GM12875 (cell line): Measurements from ENCODE around the gene KLHL3.

Source experiments
- H3K4me3 ChIP-seq: one replicate; pipeline ENCODE4 v1.5.1; 2011; ENCODE audit warnings: low read depth, low read length, control low read depth
- TF ChIP-seq, protein P1 (sequence below): IDR thresholded peaks from 2 replicates; pipeline ENCODE4 v1.5.1; 2011; ENCODE audit warnings: low read depth, mild to moderate bottlenecking, control low read depth, inconsistent platforms, low read length, moderate library complexity, borderline replicate concordance; ENCODE audit not compliant: insufficient read depth

KLHL3 gene

DNA sequence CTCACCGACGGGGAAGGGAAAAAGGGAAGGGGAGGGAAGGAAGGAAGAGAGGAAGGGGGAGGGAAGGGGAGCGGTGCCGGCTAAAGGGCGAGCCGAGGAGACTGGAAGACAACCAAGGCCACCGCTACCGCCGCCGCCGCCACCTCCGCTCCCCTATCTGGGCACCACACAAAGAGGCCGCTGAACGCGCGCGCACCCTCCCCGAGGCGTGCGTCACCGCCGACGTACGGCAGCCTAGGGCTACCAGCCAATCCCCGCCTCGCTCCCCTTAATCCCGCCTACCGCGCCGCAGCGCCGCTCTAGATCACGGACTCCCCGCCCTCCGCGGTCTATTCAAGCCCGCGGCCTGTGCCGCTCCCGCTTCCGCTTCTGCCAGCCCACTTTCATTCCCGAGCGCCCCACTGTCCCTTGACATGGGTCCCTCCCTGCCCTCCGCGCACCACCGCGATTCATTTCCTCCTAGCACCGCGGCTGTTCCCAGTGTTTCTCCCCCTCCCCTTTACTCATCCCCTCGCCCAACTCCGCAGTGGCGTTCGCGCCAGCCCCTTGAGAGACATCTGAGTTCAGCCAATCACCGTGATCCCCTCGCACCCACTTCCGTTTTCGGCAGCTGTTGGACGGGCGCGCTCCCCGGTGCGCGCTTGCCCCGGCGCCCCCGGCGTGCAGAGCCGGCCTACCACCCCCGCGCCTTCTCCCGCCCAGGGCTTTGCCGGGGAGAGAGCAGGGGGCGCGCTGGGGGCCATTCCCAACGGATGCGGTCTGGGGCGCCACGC lies 18.5 kb upstream of the KLHL3 start, which contains the start of gene HNRNPA0:
Gene HNRNPA0 (minus strand): TSS at position 176 of the 773 bp plus-strand sequence. CDS start 297 bp downstream, outside the sequence.
- peak within 1 kb of the TSS; percentile 94 for H3K4me3 ChIP-seq
- TF ChIP-seq, protein P1, sequence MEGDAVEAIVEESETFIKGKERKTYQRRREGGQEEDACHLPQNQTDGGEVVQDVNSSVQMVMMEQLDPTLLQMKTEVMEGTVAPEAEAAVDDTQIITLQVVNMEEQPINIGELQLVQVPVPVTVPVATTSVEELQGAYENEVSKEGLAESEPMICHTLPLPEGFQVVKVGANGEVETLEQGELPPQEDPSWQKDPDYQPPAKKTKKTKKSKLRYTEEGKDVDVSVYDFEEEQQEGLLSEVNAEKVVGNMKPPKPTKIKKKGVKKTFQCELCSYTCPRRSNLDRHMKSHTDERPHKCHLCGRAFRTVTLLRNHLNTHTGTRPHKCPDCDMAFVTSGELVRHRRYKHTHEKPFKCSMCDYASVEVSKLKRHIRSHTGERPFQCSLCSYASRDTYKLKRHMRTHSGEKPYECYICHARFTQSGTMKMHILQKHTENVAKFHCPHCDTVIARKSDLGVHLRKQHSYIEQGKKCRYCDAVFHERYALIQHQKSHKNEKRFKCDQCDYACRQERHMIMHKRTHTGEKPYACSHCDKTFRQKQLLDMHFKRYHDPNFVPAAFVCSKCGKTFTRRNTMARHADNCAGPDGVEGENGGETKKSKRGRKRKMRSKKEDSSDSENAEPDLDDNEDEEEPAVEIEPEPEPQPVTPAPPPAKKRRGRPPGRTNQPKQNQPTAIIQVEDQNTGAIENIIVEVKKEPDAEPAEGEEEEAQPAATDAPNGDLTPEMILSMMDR = no peak

DNA sequence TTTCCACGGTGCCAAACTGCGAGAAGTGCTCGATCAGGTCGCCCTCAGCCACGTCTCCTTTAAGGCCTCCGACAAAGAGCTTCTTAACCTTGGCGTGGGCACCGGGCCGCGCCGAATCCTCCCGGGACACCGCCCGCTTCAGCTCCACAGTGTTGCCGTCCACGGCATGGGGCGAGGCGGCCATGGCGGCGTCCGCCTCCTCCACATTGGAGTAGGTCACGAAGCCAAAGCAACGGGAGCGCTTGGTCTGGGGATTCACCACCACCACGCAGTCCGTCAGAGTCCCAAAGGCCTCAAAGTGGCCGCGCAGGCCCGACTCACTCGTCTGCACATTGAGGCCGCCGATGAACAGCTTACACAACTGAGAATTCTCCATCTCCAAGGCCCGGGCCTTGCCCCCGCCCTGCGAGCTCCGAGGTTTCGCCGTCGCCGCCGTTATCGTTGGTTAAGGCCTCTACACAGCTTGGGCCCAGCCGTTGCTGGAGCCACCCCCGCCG lies 17.9 kb upstream of the KLHL3 start:
- TF ChIP-seq, protein P1 = no peak
- peak overlapping the region; percentile 94 for H3K4me3 ChIP-seq

DNA sequence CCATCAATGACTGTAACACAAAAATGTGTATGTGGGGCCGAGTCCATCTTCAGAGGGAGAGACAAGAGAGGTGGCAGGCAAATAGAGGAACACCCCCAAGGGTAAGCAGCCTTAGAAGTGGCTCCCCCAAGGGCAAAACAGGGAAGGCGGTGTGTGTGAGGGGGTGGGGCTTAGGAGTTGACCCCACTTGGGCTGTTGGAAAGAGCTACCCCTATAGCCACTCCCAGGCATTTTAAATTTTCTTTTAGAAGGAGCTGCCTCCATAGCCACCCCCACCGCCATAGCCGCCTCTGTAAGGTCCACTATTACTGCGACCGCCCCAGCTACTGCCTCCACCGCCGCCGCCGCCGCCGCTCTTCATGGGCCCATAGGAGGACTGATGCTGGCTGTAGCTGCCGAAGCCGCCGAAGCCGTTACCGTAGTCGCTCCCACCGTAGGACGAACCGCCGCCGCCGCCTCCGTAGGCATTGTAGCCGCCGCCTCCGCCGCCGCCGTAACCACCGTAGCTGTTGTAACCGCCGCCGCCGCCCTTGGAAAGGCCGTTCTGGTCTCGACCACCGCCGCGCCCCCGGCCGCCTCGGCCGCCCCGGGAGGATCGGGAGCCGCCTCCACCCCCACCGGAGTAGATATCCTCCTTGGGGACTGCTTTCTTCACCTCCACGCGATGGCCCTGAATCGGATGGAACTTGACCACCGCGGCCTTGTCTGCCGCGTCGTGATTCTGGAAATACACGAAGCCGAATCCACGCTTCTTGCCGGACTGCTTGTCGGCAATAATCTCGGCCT lies 17.2 kb upstream of the KLHL3 start:
- TF ChIP-seq, protein P1 = no peak
- H3K4me3 ChIP-seq = peak overlapping the region; percentile 94

DNA sequence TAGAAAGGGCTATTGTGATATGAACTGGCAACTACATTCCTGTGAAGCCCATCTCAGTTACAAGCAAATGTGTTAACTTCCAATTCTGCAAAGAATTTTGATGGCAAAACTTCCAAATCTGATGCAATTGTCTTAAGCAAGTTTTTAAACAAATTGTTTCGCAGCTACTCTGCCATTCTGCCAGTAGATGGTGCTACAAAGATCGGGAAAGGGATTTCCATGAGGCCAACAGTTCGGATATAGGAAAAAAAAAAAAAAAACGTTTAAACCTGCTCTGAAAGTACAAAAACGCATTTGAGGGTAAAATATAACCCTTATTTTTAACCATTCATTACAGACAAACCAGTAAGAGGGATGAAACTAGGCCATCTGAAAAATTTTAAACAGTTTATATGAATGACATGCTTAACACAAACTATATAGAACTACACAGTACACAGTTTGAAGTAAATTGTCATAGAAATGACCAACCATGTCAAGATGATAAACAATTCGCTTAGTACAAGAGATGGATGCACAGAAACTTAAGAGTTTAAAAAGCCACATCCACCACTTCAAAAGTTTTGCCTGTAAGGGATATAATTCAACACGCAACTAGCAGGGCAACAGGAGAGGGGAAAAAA lies 16.1 kb upstream of the KLHL3 start:
- TF ChIP-seq, protein P1 = peak; percentile 54; the same call in 1 of the 2 replicates
- peak overlapping the region; percentile 94 for H3K4me3 ChIP-seq

DNA sequence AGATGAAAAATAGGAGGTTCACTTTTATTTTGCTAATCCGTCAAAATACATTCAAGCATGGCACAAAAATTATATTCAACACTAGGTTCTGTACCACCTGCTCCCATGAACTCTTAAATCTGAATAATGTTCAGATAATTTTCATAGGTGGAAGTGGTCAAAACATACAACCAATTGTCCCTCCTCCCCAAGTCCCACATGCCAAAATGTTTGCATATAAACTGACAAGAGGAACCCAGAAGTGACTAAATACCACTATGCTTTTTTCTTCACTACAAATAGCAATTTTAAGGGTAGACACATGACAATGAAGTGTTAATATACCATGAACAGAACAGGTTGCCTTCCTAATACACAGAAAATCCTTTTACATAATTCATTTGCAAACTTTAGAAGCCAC lies 14.5 kb upstream of the KLHL3 start:
- TF ChIP-seq, protein P1 = no peak
- H3K4me3 ChIP-seq = no peak overlapping the region

DNA sequence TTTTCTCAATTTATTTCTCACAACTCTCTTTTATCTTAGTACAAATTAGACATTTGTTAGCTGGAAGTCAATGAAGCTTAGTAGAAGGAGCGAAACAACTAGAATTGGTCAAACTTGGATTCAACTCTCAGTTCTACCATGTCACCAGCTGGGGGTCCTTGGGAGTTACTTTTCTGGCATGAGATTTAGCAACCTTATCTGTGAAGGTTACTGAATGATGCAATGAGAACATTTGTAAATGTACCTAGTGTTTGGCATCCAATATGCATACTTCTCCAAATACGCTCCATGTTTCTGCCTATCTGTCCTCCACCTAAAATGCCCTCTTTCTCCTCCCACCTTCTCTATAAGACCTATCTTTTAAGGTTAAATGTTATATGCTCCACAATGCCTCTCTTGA lies 12.0 kb upstream of the KLHL3 start:
- H3K4me3 ChIP-seq = no peak overlapping the region
- TF ChIP-seq, protein P1 = no peak
